Right lobe of liver (tissue), 6 donors: Measurements from ENCODE around the gene EPS15. TPM values are rescaled to one million over a fixed set of nuclear protein-coding genes. Genes with fewer than 3 reads are reported as not detected.

Experiments
- ATAC-seq, 4 donors: fragments of 200-7000 bp; cut with Tn5 transposase; one replicate each; pipeline ENCODE4 v1.9.1; 2020; ENCODE audit warnings: mild to moderate bottlenecking in 4 of 4, moderate library complexity in 4 of 4
- DNase-seq, 3 donors: peaks; one replicate each; pipeline ENCODE4 v3.0.0-alpha.2; 2020
- H3K27ac ChIP-seq, 3 donors: fragments of 200-600 bp; one replicate each; pipeline ENCODE4 v1.8.0; 2022
- H3K27me3 ChIP-seq, 2 donors: fragments of 200-600 bp; one replicate each; pipeline ENCODE4 v1.8.0; 2022
- H3K36me3 ChIP-seq, 4 donors: fragments of 200-600 bp; sonication (generic) in 1 of 4; one replicate each; pipeline versions ENCODE4 v1.5.1 to v1.8.0; 2017 to 2022; ENCODE audit warnings: control low read depth in 1 of 4
- H3K4me1 ChIP-seq, 4 donors: fragments of 200-600 bp; sonication (generic) in 1 of 4; one replicate each; pipeline versions ENCODE4 v1.5.1 to v1.8.0; 2017 to 2022; ENCODE audit warnings: control low read depth in 1 of 4
- H3K4me3 ChIP-seq, 3 donors: fragments of 200-600 bp; one replicate each; pipeline ENCODE4 v1.8.0; 2022
- H3K9me3 ChIP-seq, 4 donors: fragments of 200-600 bp; sonication (generic) in 1 of 4; one replicate each; pipeline versions ENCODE4 v1.5.1 to v1.8.0; 2017 to 2022; ENCODE audit warnings: control low read depth in 1 of 4
- CTCF ChIP-seq, 4 donors: fragments of 200-600 bp in 3 of 4; fragments of 450-650 bp in 1 of 4; IDR thresholded peaks; one replicate each; pipeline versions ENCODE4 v1.5.1 to v1.8.0; 2016 to 2022; ENCODE audit warnings: antibody characterized with exemption in 4 of 4, mild to moderate bottlenecking in 2 of 4
- POLR2A ChIP-seq: fragments of 450-650 bp; IDR thresholded peaks from one replicate; pipeline ENCODE4 v1.6.1; 2017; ENCODE audit warnings: antibody characterized with exemption, mild to moderate bottlenecking
- WGBS: methylation state at CpG from one replicate; pipeline ENCODE4 v1.1.6; 2018; ENCODE audit warnings: low coverage, low lambda C conversion rate; ENCODE audit not compliant: insufficient coverage; ENCODE audit errors: missing lambda C conversion rate; 5-methylcytosine and 5-hydroxymethylcytosine counted together
- intact Hi-C, 2 donors: fragments of 100-400 bp; cut with DNase I; formaldehyde crosslinking; loops; one replicate each; pipeline versions ENCODE4 v1.11.2 to v1.14.1; 2022
- total RNA-seq, 6 experiments: library from RNA; depleted of rRNA in 2 of 6; stranded (reverse); fragments of >200 nt in 2 of 6; fragmentation: NEBNext Ultra II Directional in 3 of 6; extraction: Animal tissue kit (Norgen Biotek cat#: 25700) in 3 of 6; gene quantifications; one replicate each; pipeline versions ENCODE4 v1.1.0 to v1.2.4, GENCODE V29; 2016 to 2023
- donor health status: DM: no; HTN: yes; CAD: no.
- donor health status: DM: no; HTN: no; CAD: no.
- donor health status: DM: no; HTN: no; CAD: no.
- donor health status: DM: no; HTN: yes; CAD: no.
- donor health status: DM: no; HTN: yes; CAD: no.

The EPS15 gene
- total RNA-seq, 6 experiments from 2014 or later, result 23.2 to 30.9 (median 28.6) TPM

- peak overlapping the region; percentile 72 to 79 (median 73) for H3K4me3 ChIP-seq
- TF ChIP-seq CTCF (IDR thresholded peaks at IDR 0.05), result no peak
- TF ChIP-seq POLR2A, result no peak
- H3K36me3 ChIP-seq, result no peaks in the 10 kb centered on the region
- WGBS, result 0% methylated on average over 3 of the region's 52 CpGs
- peaks cover 3 to 25% (median 9%) of the 10 kb centered on the region in 4 donors for H3K4me1 ChIP-seq
- ATAC-seq (peak; percentile 40 to 78 (median 74)), DNase-seq (peak; percentile 76 to 85 (median 85))
- H3K9me3 ChIP-seq, result peaks cover 0 to 2% (median 0%) of the 10 kb centered on the region in 4 donors
- peak overlapping the region; percentile 82 to 86 (median 86) for H3K27ac ChIP-seq
- intact Hi-C loops, result no loop called here
- H3K27me3 ChIP-seq, result no peaks in the 10 kb centered on the region
Measured at GRCh38 chr1:51518586-51519047, 449 bp downstream of the EPS15 start.

GRCh38 chr1:51518033-51518585 lies 957 bp downstream of the EPS15 start:
- ATAC-seq (peak; percentile 62 to 72 (median 70)), DNase-seq (peak; percentile 61 to 68 (median 61))
- H3K9me3 ChIP-seq, result peaks cover 0 to 2% (median 0%) of the 10 kb centered on the region in 4 donors
- H3K36me3 ChIP-seq, result no peaks in the 10 kb centered on the region
- peaks cover 3 to 29% (median 9%) of the 10 kb centered on the region in 4 donors for H3K4me1 ChIP-seq
- H3K27me3 ChIP-seq, result no peaks in the 10 kb centered on the region
- intact Hi-C loops, result no loop called here
- peak overlapping the region; percentile 82 to 86 (median 86) for H3K27ac ChIP-seq
- 0% methylated on average over 20 of the region's 20 CpGs for WGBS
- TF ChIP-seq CTCF (IDR thresholded peaks at IDR 0.05) (no peak), POLR2A (no peak)
- H3K4me3 ChIP-seq, result peak overlapping the region; percentile 72 to 79 (median 73)

- WGBS, result 3% methylated on average over 7 of the region's 7 CpGs
- peak overlapping the region; percentile 82 to 86 (median 86) for H3K27ac ChIP-seq
- H3K9me3 ChIP-seq, result peaks cover 0 to 2% (median 0%) of the 10 kb centered on the region in 4 donors
- no peak for TF ChIP-seq CTCF (IDR thresholded peaks at IDR 0.05)
- TF ChIP-seq POLR2A, result no peak
- H3K4me3 ChIP-seq, result peak overlapping the region; percentile 72 to 79 (median 73)
- no peaks in the 10 kb centered on the region for H3K27me3 ChIP-seq
- no peaks in the 10 kb centered on the region for H3K36me3 ChIP-seq
- ATAC-seq, result no peak
- intact Hi-C loops, result no loop called here
- peaks cover 3 to 33% (median 9%) of the 10 kb centered on the region in 4 donors for H3K4me1 ChIP-seq
- DNase-seq, result no peak
Measured at GRCh38 chr1:51517361-51518032, 1.6 kb downstream of the EPS15 start.

- TF ChIP-seq CTCF (IDR thresholded peaks at IDR 0.05) (no peak), POLR2A (no peak)
- intact Hi-C loops, result no loop called here
- H3K9me3 ChIP-seq, result peaks cover 0 to 2% (median 0%) of the 10 kb centered on the region in 4 donors
- H3K36me3 ChIP-seq, result no peaks in the 10 kb centered on the region
- 36% methylated on average over 2 of the region's 2 CpGs for WGBS
- no peaks in the 10 kb centered on the region for H3K27me3 ChIP-seq
- H3K4me3 ChIP-seq, result no peak overlapping the region
- peaks cover 3 to 37% (median 9%) of the 10 kb centered on the region in 4 donors for H3K4me1 ChIP-seq
- ATAC-seq, result no peak
- DNase-seq, result no peak
- H3K27ac ChIP-seq, result peak overlapping the region in 2 of 3 donors; percentile 59 to 86
Measured at GRCh38 chr1:51516649-51517158, 2.4 kb downstream of the EPS15 start.
